Esophagus squamous epithelium (tissue), 5 donors: ENCODE results near the gene VAPA. TPM values are rescaled to one million over a fixed set of nuclear protein-coding genes. Genes with fewer than 3 reads are reported as not detected.

ENCODE experiments used
- DNase-seq: peaks from one replicate; lab custom pipeline; 2025; lab: John Stamatoyannopoulos, UW
- H3K27ac ChIP-seq, 4 donors: fragments of 200-600 bp; sonication (generic); one replicate each; pipeline ENCODE4 v1.5.1; 2016 to 2019; ENCODE audit warnings: mild to moderate bottlenecking in 1 of 4
- H3K27me3 ChIP-seq, 4 donors: fragments of 200-600 bp; sonication (generic); 1 replicate in 3 of 4; 2 replicates in 1 of 4; pipeline versions ENCODE4 v1.5.1 to v1.6.0; 2017 to 2021; ENCODE audit warnings: antibody characterized with exemption in 1 of 4
- H3K36me3 ChIP-seq, 3 donors: fragments of 200-600 bp; sonication (generic); one replicate each; pipeline ENCODE4 v1.5.1; 2016 to 2019
- H3K4me1 ChIP-seq, 3 donors: fragments of 200-600 bp; sonication (generic); one replicate each; pipeline ENCODE4 v1.5.1; 2017 to 2019
- H3K4me3 ChIP-seq, 4 donors: fragments of 200-600 bp; sonication (generic); 1 replicate in 3 of 4; 2 replicates in 1 of 4; pipeline ENCODE4 v1.5.1; 2016 to 2019; ENCODE audit warnings: mild to moderate bottlenecking in 2 of 4, moderate library complexity in 1 of 4
- H3K9me3 ChIP-seq, 3 donors: fragments of 200-600 bp; sonication (generic); one replicate each; pipeline ENCODE4 v1.5.1; 2016 to 2019
- POLR2A ChIP-seq, 4 donors: fragments of 450-650 bp; IDR thresholded peaks; one replicate each; pipeline ENCODE4 v1.6.1; 2017; ENCODE audit warnings: antibody characterized with exemption in 4 of 4, mild to moderate bottlenecking in 4 of 4, moderate library complexity in 3 of 4
- WGBS, 2 donors: methylation state at CpG; one replicate each; pipeline ENCODE4 v1.1.5; 2018; 5-methylcytosine and 5-hydroxymethylcytosine counted together
- intact Hi-C: fragments of 100-400 bp; cut with DNase I; formaldehyde crosslinking; loops from one replicate; pipeline ENCODE4 v1.15.0; 2022
- total RNA-seq, 4 donors: library from RNA; depleted of rRNA; stranded (reverse); fragments of >200 nt; gene quantifications; one replicate each; pipeline ENCODE4 v1.1.0, GENCODE V29; 2016
- TF ChIP-seq, protein P1 (sequence below), 6 experiments: fragments of 450-650 bp in 4 of 6; fragments of 200-600 bp in 2 of 6; sonication (generic) in 2 of 6; IDR thresholded peaks; one replicate each; pipeline ENCODE4 v1.5.1; 2016 to 2019; ENCODE audit warnings: antibody characterized with exemption in 6 of 6, mild to moderate bottlenecking in 4 of 6, moderate library complexity in 4 of 6
- donor health status: DM: yes; HTN: yes; CAD: no.

VAPA gene
- total RNA-seq, 4 donors from 2014 or later: 252 to 287 (median 268) TPM

DNA sequence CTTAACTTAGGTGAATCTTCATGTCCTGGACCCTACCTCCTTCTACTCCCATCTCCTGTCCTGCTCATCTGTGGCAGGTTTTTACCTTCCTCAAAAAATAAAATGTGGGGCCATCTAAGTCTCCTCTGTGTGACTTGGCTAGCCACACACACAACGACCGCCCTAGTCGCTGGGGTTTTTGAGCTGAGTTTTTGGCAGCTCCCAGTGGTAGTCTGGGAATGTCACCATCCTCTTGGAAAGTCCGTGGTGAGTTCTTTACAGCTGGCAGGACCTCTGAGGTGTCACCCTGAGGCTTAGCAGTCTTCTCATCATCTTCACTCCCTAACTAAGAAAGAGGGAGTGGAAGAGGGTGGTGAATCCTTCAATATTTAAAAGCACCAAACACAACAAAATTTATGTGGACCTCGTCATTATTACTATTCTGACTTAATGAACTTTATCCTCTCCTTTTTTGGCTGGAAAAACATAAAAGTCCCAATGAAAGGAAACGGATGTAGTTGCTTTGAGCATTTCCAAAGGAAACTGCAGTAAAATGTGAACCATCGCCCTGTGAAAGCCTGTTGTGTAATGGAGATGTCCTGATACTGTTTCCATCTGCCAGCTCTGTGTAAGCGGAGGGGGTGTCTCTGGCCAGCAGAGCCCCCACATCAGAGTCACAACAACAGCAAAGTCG is 78.6 kb downstream of the VAPA start:
- no peak for TF ChIP-seq POLR2A (IDR thresholded peaks at IDR 0.05)
- TF ChIP-seq, protein P1, sequence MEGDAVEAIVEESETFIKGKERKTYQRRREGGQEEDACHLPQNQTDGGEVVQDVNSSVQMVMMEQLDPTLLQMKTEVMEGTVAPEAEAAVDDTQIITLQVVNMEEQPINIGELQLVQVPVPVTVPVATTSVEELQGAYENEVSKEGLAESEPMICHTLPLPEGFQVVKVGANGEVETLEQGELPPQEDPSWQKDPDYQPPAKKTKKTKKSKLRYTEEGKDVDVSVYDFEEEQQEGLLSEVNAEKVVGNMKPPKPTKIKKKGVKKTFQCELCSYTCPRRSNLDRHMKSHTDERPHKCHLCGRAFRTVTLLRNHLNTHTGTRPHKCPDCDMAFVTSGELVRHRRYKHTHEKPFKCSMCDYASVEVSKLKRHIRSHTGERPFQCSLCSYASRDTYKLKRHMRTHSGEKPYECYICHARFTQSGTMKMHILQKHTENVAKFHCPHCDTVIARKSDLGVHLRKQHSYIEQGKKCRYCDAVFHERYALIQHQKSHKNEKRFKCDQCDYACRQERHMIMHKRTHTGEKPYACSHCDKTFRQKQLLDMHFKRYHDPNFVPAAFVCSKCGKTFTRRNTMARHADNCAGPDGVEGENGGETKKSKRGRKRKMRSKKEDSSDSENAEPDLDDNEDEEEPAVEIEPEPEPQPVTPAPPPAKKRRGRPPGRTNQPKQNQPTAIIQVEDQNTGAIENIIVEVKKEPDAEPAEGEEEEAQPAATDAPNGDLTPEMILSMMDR (IDR thresholded peaks at IDR 0.05): no peak
- no peak for DNase-seq
- WGBS, 2 donors: 44 to 61% methylated on average over 9 of the region's 9 CpGs

DNA sequence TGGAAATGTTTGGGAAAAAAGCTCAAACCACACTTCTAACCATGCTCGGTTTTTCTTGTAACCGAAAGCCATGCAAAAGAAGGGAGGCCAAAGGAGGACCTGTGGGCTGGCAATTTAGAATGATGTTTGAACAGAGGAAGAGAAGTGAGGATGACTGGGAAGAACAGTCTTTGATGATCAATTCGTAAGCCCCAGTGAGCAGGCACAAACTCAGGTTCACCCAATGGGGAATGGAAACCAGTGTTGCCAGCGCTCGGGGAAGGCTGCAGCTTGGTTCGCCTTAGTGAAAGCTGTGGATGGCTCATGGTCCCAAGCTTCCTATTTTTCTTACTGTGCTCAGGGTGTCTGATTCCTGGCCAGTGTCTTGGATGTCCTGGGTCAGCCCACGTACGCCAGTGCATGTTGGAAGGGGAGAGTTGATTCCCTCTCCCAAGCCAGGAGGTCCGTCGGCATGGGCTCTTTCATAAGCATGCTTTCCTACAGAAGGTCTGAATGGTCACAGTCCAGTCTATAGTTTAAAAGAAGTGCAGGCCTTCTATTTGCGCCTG is 79.2 kb downstream of the VAPA start:
- H3K4me1 ChIP-seq: peaks cover 0 to 16% (median 0%) of the 10 kb centered on the region in 3 donors
- intact Hi-C loops: no loop called here
- no peak for DNase-seq
- 88 to 94% methylated on average over 11 of the region's 11 CpGs for WGBS, 2 donors
- H3K9me3 ChIP-seq: peaks cover 0 to under 1% (median under 1%) of the 10 kb centered on the region in 3 donors
- H3K36me3 ChIP-seq: no peaks in the 10 kb centered on the region
- TF ChIP-seq, protein P1 (IDR thresholded peaks at IDR 0.05): no peak
- TF ChIP-seq POLR2A (IDR thresholded peaks at IDR 0.05): no peak
- H3K27ac ChIP-seq: peak overlapping the region in 2 of 4 donors; percentile 58 to 76
- peaks cover 0 to 10% (median 0%) of the 10 kb centered on the region in 4 donors for H3K27me3 ChIP-seq
- H3K4me3 ChIP-seq: no peak overlapping the region

More for the DNA sequence above, 78.6 kb downstream of the VAPA start:
- intact Hi-C loops: no loop called here
- Histone ChIP-seq H3K4me1 (peaks cover 0 to 22% (median 3%) of the 10 kb centered on the region in 3 donors), H3K9me3 (no peaks in the 10 kb centered on the region), H3K36me3 (no peaks in the 10 kb centered on the region), H3K27ac (peak overlapping the region in 2 of 4 donors; percentile 58 to 76), H3K27me3 (peaks cover 0 to 10% (median 0%) of the 10 kb centered on the region in 4 donors), H3K4me3 (no peak overlapping the region)

DNA sequence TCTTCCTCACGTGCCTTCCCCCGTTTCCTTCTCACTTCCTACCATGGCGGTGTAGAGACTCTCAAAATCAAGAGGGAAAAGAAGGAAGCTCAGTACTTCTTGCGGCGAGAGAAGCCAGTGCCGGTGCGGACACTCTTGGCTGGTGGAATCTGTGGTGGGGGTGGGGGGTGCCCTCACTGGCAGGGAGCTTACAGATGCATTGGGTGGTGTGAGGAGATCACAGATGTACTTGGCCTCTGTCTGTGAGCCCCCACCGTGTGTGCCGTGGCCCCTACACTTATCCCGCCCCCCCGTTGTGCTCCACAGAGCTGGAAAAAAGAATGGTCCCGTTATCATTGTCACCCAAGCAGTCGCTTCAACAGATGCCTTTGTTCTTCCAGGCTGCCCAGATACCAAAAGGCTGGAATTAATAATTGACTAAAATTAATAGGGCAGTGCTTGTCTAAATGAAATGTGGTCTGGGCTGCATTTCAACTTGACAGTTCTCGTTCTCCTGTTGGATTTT is 79.8 kb downstream of the VAPA start:
- peak overlapping the region in 2 of 4 donors; percentile 58 to 76 for H3K27ac ChIP-seq
- TF ChIP-seq, protein P1 (IDR thresholded peaks at IDR 0.05): no peak

DNA sequence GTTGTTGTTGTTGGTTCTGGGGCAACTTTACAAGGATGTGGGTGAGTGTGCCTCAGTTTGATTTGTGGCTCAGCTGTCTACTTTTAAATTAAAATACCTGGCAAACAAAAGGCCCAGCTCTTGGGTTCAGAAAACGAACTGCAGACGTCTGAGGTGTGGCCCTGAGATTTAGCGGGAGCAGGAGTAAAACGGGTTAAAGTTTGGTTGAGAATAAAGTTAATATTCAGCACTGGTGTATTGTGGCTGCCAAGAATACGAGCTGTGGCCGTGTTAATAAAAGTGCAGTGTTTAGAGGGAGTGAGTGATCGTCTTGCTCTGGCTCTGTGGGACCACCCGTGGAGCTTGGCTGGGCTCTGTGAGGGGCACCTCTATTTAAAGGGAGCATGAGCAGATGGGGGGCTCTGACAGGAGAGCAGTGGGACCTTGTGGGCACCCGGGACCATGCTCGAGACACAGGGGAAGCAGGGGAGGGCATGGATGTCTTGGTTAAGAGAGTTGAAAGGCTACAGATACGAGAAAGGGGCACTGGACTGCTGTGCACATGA is 80.3 kb downstream of the VAPA start:
- Histone ChIP-seq H3K4me1 (peaks cover 0 to 15% (median 0%) of the 10 kb centered on the region in 3 donors), H3K9me3 (peaks cover 0 to 8% (median 6%) of the 10 kb centered on the region in 3 donors), H3K36me3 (no peaks in the 10 kb centered on the region), H3K4me3 (no peak overlapping the region), H3K27me3 (peaks cover 0 to 10% (median 0%) of the 10 kb centered on the region in 4 donors), H3K27ac (no peak overlapping the region)
- no peak for TF ChIP-seq POLR2A (IDR thresholded peaks at IDR 0.05)
- TF ChIP-seq, protein P1 (IDR thresholded peaks at IDR 0.05): no peak
- WGBS, 2 donors: 61 to 68% methylated on average over 8 to 10 of the region's 11 CpGs
- intact Hi-C loops: no loop called here
- DNase-seq: no peak

More for the DNA sequence above, 79.8 kb downstream of the VAPA start:
- peaks cover 0 to 10% (median 0%) of the 10 kb centered on the region in 4 donors for H3K27me3 ChIP-seq
- intact Hi-C loops: no loop called here
- WGBS, 2 donors: 85 to 89% methylated on average over 10 to 14 of the region's 14 CpGs
- H3K36me3 ChIP-seq: no peaks in the 10 kb centered on the region
- H3K9me3 ChIP-seq: peaks cover 0 to 6% (median 5%) of the 10 kb centered on the region in 3 donors
- no peak for DNase-seq
- peaks cover 0 to 15% (median 0%) of the 10 kb centered on the region in 3 donors for H3K4me1 ChIP-seq
- H3K4me3 ChIP-seq: no peak overlapping the region
